ENCODE results near the gene MYLIP. TPM values are rescaled to one million over a fixed set of nuclear protein-coding genes. Genes with fewer than 3 reads are reported as not detected.

Gene MYLIP
- total RNA-seq, 1 donor from 2014 or later, result 12.9 TPM

- no peak overlapping the region for H3K4me3 Mint-ChIP-seq (ENCODE audit: unreplicated experiment)
- no peaks in the 10 kb centered on the region for H3K9me3 Mint-ChIP-seq (ENCODE audit: unreplicated experiment)
- H3K36me3 Mint-ChIP-seq (ENCODE audit: unreplicated experiment), result no peaks in the 10 kb centered on the region
- no peak overlapping the region for H3K27ac Mint-ChIP-seq (ENCODE audit: unreplicated experiment)
- no peaks in the 10 kb centered on the region for H3K4me1 Mint-ChIP-seq (ENCODE audit: low read depth, unreplicated experiment)
- TF ChIP-seq CTCF (IDR thresholded peaks at IDR 0.05; ENCODE audit: partially characterized antibody, unreplicated experiment), result no peak
- no peaks in the 10 kb centered on the region for H3K27me3 Mint-ChIP-seq (ENCODE audit: unreplicated experiment)
- DNase-seq, result no peak
These were observed 38.0 kb upstream of the MYLIP start for GRCh38 chr6:16090920-16091319.

- no peak overlapping the region for H3K4me3 Mint-ChIP-seq (ENCODE audit: unreplicated experiment)
- TF ChIP-seq CTCF (IDR thresholded peaks at IDR 0.05; ENCODE audit: partially characterized antibody, unreplicated experiment), result no peak
- no peak overlapping the region for H3K27ac Mint-ChIP-seq (ENCODE audit: unreplicated experiment)
- no peaks in the 10 kb centered on the region for H3K27me3 Mint-ChIP-seq (ENCODE audit: unreplicated experiment)
- H3K9me3 Mint-ChIP-seq (ENCODE audit: unreplicated experiment), result no peaks in the 10 kb centered on the region
- H3K4me1 Mint-ChIP-seq (ENCODE audit: low read depth, unreplicated experiment), result no peaks in the 10 kb centered on the region
- no peak for DNase-seq
- no peaks in the 10 kb centered on the region for H3K36me3 Mint-ChIP-seq (ENCODE audit: unreplicated experiment)
These were observed 36.7 kb upstream of the MYLIP start for GRCh38 chr6:16092140-16092539.

GRCh38 chr6:16092990-16093389, 35.9 kb upstream of the MYLIP start:
- Mint-ChIP-seq H3K27ac (ENCODE audit: unreplicated experiment) (no peak overlapping the region), H3K9me3 (ENCODE audit: unreplicated experiment) (no peaks in the 10 kb centered on the region), H3K4me1 (ENCODE audit: low read depth, unreplicated experiment) (no peaks in the 10 kb centered on the region)

GRCh38 chr6:16095180-16095579, 33.7 kb upstream of the MYLIP start:
- no peak for DNase-seq
- no peak overlapping the region for H3K4me3 Mint-ChIP-seq (ENCODE audit: unreplicated experiment)
- H3K36me3 Mint-ChIP-seq (ENCODE audit: unreplicated experiment), result peaks cover 5% of the 10 kb centered on the region
- peaks cover 2% of the 10 kb centered on the region for H3K27me3 Mint-ChIP-seq (ENCODE audit: unreplicated experiment)
- no peaks in the 10 kb centered on the region for H3K4me1 Mint-ChIP-seq (ENCODE audit: low read depth, unreplicated experiment)
- H3K9me3 Mint-ChIP-seq (ENCODE audit: unreplicated experiment), result no peaks in the 10 kb centered on the region
- no peak overlapping the region for H3K27ac Mint-ChIP-seq (ENCODE audit: unreplicated experiment)
- TF ChIP-seq CTCF (IDR thresholded peaks at IDR 0.05; ENCODE audit: partially characterized antibody, unreplicated experiment), result no peak

More at GRCh38 chr6:16092990-16093389, 35.9 kb upstream of the MYLIP start:
- H3K36me3 Mint-ChIP-seq (ENCODE audit: unreplicated experiment), result no peaks in the 10 kb centered on the region
- no peak overlapping the region for H3K4me3 Mint-ChIP-seq (ENCODE audit: unreplicated experiment)
- H3K27me3 Mint-ChIP-seq (ENCODE audit: unreplicated experiment), result no peaks in the 10 kb centered on the region
- DNase-seq, result no peak
- no peak for TF ChIP-seq CTCF (IDR thresholded peaks at IDR 0.05; ENCODE audit: partially characterized antibody, unreplicated experiment)

GRCh38 chr6:16097382-16098171, 31.3 kb upstream of the MYLIP start:
- TF ChIP-seq CTCF (IDR thresholded peaks at IDR 0.05; ENCODE audit: partially characterized antibody, unreplicated experiment), result no peak
- H3K27me3 Mint-ChIP-seq (ENCODE audit: unreplicated experiment), result peaks cover 5% of the 10 kb centered on the region
- DNase-seq, result no peak
- H3K4me3 Mint-ChIP-seq (ENCODE audit: unreplicated experiment), result no peak overlapping the region
- H3K27ac Mint-ChIP-seq (ENCODE audit: unreplicated experiment), result no peak overlapping the region
- no peaks in the 10 kb centered on the region for H3K9me3 Mint-ChIP-seq (ENCODE audit: unreplicated experiment)
- H3K36me3 Mint-ChIP-seq (ENCODE audit: unreplicated experiment), result peaks cover 12% of the 10 kb centered on the region
- no peaks in the 10 kb centered on the region for H3K4me1 Mint-ChIP-seq (ENCODE audit: low read depth, unreplicated experiment)

All from glutamatergic neuron (in vitro differentiated cells).